Ramos (cell line): Measurements from ENCODE around the gene LDLRAD3.
"Not testable (repeated sequence)": the region's sequence is repeated elsewhere in the genome, so short reads cannot be mapped to it uniquely, and the experiment has no call there.

ENCODE experiments used
- in situ Hi-C: fragments of 300-500 bp; cut with MboI; formaldehyde crosslinking; loops from one replicate; pipeline ENCODE4 v1.14.3; 2022; ENCODE audit warnings: low sequenced_read_pairs; ENCODE audit not compliant: unreplicated experiment

LDLRAD3 gene, protein sequence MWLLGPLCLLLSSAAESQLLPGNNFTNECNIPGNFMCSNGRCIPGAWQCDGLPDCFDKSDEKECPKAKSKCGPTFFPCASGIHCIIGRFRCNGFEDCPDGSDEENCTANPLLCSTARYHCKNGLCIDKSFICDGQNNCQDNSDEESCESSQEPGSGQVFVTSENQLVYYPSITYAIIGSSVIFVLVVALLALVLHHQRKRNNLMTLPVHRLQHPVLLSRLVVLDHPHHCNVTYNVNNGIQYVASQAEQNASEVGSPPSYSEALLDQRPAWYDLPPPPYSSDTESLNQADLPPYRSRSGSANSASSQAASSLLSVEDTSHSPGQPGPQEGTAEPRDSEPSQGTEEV

DNA sequence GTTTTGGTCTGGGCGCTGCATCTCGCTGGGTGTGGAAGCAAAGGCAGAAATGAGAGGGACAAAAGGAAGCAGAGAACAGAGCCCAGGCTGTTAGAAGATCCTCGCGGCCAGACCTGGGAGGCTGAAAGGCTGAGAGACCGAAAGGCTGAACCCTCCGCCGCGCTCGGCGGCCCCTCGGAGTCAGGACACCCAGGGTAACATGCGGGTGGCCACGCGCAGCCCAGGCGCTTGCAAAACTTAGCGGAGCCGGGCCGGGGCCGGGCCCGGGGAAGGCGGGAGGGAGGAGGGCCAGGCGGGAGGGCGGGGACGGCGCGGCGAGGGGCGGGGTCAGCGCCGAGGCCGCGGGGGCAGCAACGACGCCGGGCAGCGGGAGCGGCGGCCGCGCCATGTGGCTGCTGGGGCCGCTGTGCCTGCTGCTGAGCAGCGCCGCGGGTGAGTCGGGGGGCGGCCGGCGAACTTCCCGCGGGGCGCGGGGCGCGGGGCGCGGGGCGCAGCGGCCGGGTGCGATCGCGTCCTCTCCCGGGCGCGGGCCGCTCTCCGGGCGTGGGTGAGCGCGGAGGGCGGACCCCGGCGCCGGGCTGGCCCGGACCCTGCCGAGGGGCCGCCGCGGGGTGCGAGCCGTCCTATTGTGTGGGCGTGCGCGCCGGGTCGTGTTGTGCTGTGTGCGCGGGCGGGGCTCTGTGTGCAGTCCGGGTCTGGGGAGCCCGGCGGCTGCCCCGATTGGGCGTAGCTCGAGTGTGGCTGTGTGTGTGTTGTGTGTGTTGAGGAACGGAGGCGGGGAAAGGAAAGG, at the start of gene LDLRAD3:
LDLRAD3 (plus strand) TSS at position 350 of the 790 bp plus-strand sequence; CDS start at position 387, 37 bp downstream.
- in situ Hi-C loops: no loop called here

DNA sequence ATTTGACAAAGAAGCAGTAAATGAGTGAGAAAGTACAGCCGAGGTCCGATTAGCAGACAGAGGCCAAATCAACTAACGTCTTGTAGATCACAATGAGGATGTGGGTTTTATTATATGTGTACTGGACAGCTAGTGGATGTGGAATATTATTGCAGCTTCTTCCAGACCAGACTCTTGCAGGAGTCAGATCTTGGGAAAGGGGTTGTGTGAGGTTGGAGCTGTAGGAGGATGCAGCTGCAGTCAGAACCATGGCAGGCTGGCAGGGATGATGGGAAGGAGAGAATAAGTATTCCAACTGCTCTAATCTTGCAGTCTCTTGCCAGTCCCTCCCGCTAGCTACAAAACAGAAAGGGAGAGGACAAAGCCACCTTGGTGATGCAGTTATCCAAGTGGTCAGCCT, 46.8 kb upstream of the LDLRAD3 start:
- in situ Hi-C loops: no loop called here

DNA sequence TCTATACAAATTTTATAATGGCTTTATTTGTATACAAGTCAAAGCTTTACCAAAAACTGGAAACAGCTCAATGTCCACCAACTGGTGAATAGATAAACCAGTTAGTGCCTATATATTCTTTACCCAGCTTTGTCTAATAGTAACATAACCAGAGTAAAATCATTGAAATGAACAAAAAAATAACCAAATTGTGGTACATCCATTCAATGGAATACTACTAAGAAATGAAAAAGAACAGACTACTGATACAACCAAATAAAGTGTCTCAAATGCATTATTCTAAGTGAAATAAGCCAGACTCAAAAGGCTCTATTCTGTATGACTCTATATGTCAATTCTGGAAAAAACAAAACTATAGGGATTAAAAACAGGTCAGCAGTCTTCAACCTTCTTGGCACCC, 40.9 kb upstream of the LDLRAD3 start:
- in situ Hi-C loops: no loop called here

DNA sequence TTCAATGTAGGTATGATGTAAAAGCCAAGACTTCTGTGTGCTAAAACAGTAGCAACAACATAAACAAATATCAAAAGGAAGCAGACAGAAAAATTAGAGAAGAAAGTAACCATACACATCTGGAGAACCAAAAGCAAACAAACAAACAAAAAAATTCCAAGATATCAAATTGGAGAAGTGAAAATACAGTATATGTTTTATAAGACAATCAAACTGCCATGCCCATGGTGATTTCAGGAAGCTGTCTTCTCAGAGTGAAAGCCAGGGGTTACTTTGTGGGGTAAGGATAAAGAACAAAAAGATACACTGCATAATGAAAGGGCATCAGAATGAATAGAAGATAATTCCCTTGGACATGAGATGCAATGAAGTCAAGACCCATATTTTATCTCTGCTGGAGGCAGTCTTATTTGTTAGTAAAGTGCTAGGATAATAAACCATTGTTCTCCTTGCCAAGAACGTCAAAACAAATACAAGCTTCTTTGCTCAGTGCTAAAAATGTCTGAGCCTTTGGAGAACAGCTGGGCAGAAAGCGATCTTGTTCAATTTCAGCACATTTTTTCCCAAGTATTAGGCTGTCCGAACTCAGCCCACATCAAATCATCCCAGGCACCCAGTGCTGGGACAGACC, 38.1 kb upstream of the LDLRAD3 start:
- in situ Hi-C loops: no loop called here

DNA sequence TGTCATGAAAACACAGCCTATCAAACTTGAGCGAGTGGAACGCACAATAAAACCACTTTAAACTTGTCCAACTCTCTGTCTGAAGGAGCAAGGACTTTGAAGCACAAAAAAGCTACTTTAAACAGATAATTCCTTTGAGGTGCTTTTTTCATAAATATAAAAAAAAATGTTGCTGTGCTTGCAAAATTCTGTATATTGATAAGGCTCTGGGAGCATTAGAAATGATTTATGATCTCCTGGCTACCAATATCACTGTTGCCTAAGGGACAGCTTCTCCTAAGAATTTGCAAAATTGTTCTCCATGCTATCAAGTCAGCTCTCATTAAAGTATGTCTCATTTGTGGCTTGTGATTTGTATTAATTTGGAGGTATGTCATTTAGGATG, 37.6 kb upstream of the LDLRAD3 start:
- in situ Hi-C loops: no loop called here

DNA sequence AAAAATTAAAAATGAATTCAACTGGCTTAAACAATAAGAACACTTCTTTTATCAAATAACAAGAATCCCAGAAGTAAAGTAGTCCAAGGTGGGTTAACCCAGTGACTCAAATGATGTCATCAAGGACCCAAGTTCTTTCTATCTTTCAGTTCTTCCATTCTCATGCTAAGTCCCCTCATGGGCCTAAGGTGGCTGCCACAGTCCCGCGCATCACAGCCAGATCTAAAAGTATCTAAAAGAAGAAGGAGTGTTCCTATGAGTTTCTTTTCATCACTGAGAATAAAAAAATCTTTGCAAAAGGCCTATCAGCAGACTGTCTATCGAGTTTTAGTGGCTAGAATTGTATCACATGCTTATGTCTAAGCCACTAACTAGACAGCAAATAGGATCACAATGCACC, 37.2 kb upstream of the LDLRAD3 start:
- in situ Hi-C loops: no loop called here

DNA sequence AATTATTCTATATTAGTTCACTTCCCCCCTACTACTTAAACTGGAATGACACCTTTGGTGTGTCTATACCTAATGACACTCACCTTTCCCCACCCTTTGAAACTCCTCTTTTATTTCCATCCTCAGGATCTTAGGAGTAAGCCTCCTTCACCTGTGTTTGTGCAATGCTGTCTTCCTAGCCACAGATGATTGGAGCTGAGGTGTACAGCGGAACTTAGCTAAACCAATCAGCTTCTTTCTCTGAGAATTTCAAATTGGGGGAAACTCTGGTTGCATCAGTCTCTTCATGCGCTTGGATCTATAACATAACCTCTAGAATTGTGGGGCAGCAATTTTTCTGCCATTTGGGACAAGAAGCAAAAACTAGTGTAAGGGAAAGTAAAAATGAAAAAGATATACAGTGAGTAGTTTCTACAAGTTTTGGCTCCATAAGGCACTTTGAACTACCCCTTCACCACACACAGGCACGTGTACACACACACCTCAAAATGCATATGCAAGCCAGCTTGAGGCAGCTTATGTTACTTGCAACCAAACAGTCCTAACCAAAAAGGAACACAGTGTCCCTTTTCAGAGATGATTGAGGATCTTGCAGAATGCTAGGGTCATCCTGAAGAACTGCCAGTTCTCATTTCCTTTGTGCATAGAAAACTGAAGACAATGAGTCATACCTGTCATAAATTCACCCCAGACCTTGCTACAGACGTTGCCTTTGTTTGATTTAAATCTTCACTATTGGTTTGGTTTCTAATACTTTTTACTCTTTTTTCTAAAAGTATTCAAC, 36.0 kb upstream of the LDLRAD3 start:
- in situ Hi-C loops: no loop called here

DNA sequence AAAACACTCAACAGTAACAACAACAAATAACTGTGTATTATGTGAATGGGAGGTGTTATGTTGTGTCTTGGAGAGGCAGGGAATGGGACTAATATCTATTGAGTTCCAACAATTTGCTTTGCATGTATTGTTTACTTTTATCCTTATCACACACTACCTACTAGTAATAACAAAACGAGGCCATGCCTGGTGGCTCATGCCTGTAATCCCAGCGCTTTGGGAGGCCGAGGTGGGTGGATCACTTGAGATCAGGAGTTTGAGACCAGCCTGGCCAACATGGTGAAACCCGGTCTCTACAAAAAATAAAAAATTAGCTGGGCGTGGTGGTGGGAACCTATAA, 35.5 kb upstream of the LDLRAD3 start:
- in situ Hi-C loops: not testable (repeated sequence)

DNA sequence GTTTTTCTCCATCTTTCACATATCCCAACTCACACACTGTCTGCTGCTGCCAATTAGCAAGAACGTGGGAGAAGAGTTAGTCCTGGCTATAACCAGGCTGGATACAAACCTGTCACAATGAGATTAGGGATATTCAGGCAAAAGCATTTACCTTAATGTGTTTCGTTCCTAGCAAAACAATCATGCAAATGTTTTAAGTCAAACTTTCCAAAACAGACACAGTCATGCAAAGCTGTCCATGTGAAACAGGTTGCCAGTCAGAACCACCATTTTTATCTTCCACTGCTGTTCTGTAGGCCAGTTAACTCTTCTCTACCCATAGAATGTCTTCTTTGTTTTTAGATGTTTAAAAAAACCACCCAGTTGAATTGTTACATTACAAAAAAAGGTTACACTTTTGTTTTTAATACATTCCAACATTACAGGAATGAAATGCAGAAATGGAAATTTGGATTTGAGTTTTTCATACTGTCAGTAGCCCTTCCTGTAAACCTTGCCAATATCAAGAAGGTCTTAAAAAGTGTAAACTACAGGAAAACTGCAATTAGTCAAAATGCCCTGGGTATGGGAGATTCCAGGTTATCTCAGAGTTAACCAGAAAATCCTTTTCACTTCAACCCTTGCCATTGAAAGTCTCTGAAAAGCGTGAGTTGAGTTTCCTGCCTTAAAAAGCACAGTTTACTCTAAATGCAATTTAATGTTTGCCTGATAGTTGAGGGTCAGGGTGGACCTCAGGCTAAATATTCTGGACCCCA, 34.2 kb upstream of the LDLRAD3 start:
- in situ Hi-C loops: no loop called here

DNA sequence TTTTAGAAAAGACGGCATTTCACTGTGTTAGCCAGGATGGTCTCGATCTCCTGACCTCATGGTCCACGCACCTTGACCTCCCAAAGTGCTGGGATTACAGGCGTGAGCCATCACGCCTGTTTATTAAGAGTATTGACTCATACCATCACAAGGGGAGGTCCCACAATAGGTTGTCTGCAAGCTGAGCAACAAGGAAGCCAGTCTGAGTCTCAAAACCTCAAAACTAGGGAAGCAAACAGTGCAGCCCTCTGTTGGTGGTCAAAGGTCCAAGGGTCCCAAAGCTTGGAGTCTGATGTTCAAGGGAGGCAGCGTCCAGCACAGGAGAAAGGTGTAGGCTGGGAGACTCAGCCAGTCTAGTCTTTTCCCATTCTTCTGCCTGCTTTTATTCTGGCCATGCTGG, 32.8 kb upstream of the LDLRAD3 start:
- in situ Hi-C loops: no loop called here

DNA sequence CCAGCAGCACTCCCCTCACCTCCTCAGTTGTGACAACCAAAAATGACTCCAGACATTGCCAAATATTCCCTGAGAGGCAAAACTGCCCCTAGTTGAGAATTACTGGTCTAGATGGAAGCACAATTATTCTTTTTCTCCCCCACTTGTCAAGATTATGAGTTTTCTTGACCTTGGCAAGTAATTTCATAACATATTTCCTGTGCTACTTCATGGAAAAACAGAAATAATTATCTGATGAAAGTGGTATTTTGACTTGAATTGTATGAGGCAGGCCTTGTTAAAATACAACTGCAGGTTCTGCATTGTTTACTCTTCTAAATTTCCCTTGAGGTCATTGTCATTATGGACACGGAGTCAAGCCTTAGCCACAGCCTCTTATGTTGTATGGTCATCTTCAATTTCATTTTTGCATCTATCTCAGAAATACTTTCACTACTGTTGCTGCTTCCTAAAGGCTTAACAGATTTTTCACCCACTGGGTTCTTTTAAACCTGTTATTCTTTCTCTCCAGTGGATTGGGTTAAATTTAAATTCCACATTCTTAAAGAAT, 32.2 kb upstream of the LDLRAD3 start:
- in situ Hi-C loops: no loop called here

DNA sequence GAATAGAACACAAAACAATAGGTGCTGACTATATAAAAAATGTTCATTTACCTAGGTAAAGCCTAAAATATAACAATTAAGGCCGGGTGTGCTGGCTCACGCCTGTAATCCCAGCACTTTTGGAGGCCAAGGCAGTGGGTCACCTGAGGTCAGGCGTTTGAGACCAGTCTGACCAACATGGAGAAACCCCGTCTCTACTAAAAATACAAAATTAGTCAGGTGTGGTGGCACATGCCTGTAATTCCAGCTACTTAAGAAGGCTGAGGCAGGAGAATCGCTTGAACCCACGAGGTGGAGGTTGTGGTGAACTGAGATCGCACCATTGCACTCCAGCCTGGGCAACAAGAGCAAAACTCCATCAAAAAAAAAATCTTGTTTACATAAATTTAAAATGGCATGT, 31.4 kb upstream of the LDLRAD3 start:
- in situ Hi-C loops: not testable (repeated sequence)

DNA sequence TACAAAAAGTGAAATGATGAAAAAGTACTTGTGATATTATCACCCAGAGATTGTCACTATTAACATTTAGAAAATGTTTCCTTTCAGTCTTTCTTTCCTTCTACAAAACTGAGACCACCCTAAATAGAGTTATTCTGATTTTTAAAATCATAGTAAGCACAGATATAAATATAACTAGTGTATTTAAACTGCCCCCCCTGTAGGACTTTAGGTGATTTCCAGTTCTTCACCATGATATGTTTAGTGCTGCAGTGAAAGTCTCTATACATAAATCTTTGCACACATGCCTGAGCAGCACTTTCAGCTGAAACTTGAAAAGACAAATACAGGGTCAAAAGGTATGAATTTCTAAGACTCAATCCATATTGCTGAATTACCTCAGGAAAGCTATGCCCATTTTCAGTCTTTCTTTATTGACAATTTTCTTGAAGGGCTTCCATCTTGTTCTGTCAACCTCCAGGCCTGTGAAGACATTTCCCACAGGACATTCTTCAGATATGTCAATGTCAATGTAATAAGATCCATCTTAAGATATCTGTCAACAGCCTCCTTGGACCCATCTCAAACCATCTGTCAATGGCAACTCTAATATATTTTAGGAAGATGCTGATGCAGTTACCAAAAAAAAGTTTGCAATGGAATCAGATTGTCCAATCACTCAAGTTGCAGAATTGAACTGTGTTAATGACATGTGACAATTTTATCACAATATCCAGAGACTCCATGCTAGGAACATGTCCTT, 30.8 kb upstream of the LDLRAD3 start:
- in situ Hi-C loops: no loop called here

DNA sequence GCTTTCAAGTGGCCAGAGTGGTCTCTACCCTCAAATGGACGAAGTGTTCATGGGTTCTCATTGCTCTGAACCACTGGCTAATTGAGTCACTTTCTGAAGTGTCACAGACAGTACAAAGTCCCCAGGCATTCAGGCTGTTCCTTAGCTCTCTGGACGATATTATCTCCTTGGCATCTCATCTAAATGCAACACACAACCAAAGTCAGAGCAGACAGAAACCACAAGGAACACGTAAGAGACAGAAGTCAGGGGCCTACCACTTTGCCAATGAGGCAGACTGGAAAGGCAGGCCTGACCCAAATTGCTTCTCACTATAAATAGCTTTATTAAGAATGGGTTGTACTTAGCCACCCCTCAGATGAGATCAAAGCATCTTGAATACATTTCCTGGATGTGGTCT, 29.0 kb upstream of the LDLRAD3 start:
- in situ Hi-C loops: no loop called here

DNA sequence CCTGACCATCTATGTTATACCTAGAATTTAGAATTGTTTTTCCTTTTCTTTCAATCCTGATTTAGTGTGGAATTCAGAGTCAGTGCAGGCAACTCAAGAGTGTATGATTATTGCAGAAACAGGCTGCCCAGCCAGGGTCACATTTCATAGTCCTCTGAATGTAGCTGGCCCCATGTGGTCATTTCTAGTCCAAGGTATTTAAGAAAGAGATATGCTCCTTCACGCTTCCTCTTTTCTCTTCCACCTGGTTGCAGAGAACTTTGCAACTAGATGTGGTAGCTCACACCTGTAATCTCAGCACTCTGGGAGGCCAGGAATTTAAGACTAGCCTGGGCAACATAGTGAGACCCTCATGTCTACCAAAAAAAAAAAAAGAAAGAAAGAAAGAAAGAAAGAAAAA, 27.6 kb upstream of the LDLRAD3 start:
- in situ Hi-C loops: no loop called here

DNA sequence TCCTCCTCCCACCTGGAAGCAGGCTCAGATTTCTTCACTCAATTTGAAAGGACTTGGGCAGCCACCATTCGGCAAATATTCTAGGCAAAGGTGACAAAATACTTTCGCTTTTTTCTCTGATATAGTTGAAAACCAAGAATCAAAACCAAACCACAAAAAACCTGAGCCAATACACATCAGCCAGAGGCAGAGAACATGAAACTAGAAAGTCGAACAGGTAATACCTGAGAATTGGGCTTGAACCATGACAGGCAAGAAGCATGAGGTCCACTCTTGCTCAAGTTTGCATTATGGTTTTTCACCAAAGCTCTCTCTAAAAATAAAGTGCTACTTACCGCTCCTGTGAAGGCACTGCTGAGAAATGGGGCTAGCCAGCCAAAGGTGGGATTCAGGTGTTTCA, 26.2 kb upstream of the LDLRAD3 start:
- in situ Hi-C loops: no loop called here

DNA sequence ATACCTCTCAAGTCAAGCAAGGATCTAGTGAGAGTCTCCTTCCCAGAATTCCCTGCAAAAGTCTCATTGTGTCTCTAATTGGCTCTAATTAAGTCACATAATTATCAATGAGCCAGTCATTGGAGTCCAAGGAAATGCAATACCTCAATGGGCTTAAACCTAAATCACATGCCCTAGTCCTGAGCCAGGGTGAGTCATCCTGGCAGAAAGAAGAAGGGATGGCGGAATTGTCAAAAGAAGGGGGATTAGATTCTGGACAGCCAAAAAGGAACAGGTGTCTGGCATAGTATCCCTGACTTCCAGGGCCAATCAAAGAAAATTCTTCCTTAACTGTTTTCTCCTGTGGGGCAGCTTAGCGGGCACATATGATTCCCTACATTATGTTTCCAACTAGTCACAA, 25.1 kb upstream of the LDLRAD3 start:
- in situ Hi-C loops: no loop called here

DNA sequence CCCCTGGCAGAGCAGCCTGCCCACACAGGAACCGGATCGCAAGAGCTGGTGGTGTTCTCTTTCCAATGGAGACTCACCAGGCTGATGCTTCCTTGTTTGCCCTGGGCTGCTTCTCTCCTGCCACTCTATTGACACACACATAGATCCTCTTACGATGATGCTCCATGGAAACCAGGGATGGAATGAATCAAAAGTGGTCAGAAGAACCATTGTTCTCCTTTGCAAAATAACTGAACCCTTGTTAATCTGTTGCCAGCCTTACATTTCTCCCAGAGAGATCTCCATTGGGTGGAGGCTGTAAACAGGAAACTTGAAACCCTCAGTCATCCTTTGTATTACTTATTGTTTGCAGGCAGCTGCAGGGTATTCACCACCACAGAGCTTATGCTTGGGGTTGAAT, 24.6 kb upstream of the LDLRAD3 start:
- in situ Hi-C loops: no loop called here

DNA sequence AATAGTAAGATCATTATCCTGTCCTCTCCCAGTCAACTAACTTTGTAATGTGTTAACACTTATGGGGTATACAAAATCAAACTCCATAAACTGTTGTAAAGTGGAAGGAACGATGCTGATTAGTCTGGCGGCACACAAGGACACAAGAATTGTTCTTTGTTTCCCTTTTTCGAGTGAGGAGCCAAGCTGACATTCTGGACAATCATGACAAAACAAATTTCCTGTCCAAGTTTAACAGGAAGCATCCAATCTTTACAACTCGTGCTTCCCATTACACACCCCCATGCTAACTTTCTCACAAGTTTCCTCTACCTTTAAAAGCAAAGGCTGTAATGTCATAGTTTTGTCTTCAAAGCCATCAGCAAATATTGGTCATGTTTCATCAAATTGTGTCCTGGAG, 20.4 kb upstream of the LDLRAD3 start:
- in situ Hi-C loops: no loop called here
